ENCODE results near the gene SERPINF2. TPM values are rescaled to one million over a fixed set of nuclear protein-coding genes. Genes with fewer than 3 reads are reported as not detected.
"Not testable (repeated sequence)": the region's sequence is repeated elsewhere in the genome, so short reads cannot be mapped to it uniquely, and the experiment has no call there.

The SERPINF2 gene
- 0.15 to 0.24 TPM (median 0.15 TPM) in 3 replicates for total RNA-seq
- long read RNA-seq, partial matches to known transcripts, result 1 of 1 reads
- long read RNA-seq, other reads (novel, unspliced or antisense), result 0 of 1 reads

DNA sequence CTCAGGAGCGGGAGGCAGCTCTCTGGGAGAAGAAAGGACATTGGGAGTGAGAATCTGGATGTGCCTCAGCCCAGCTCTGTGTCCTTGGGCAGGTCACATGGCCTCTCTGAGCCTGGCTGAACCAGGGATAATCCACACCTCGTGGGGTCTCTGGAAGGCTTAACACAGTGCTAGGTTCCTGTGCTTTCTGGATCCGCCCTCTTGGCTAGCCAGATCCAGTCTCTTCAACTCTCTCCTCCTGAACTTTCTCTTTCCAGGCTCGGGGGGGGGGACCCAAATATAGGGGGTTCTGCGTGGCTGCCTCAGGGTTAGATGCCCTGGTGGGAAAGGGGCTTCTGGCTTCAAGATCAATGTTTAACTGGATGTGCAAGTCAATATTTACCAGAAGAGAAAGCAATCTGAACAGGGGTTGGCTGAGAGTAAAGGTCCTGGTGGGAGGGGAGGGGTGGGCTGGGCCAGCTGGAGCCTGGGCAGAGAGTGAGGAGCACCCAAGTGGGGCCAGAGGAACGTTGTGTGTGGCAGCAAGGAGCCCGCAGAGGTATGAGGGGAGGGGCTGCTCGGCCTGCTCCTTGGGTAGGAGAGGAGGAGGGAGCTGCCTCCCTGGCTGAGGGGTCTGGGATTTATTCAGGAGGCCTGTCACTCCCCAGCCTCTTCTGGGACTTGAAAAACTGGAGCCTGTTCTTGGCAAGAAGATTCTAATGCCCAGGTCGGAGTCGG is at the start of gene SERPINF2:
SERPINF2 (plus strand) TSS at position 501 of the 717 bp plus-strand sequence. CDS start 2,125 bp downstream, outside the sequence.
- no peaks in the 10 kb centered on the region for H3K27me3 Mint-ChIP-seq (ENCODE audit: low read depth)
- H3K27ac Mint-ChIP-seq (ENCODE audit: unreplicated experiment), result peak within 1 kb of the TSS; percentile 32
- no peak within 1 kb of the TSS for H3K4me3 Mint-ChIP-seq (ENCODE audit: unreplicated experiment)
- TF ChIP-seq, protein P1, sequence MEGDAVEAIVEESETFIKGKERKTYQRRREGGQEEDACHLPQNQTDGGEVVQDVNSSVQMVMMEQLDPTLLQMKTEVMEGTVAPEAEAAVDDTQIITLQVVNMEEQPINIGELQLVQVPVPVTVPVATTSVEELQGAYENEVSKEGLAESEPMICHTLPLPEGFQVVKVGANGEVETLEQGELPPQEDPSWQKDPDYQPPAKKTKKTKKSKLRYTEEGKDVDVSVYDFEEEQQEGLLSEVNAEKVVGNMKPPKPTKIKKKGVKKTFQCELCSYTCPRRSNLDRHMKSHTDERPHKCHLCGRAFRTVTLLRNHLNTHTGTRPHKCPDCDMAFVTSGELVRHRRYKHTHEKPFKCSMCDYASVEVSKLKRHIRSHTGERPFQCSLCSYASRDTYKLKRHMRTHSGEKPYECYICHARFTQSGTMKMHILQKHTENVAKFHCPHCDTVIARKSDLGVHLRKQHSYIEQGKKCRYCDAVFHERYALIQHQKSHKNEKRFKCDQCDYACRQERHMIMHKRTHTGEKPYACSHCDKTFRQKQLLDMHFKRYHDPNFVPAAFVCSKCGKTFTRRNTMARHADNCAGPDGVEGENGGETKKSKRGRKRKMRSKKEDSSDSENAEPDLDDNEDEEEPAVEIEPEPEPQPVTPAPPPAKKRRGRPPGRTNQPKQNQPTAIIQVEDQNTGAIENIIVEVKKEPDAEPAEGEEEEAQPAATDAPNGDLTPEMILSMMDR (IDR thresholded peaks at IDR 0.05), result no peak
- no peaks in the 10 kb centered on the region for H3K4me1 Mint-ChIP-seq (ENCODE audit: low read depth)
- DNase-seq (ENCODE audit: low spot score), result no peak
- H3K36me3 Mint-ChIP-seq (ENCODE audit: low read depth), result peaks cover 1% of the 10 kb centered on the region
- H3K9me3 Mint-ChIP-seq (ENCODE audit: low read depth), result no peaks in the 10 kb centered on the region

GRCh38 chr17:1693339-1693738 is 49.3 kb upstream of the SERPINF2 start:
- H3K36me3 Mint-ChIP-seq (ENCODE audit: low read depth), result no peaks in the 10 kb centered on the region
- H3K4me1 Mint-ChIP-seq (ENCODE audit: low read depth), result no peaks in the 10 kb centered on the region
- no peak for DNase-seq (ENCODE audit: low spot score)
- TF ChIP-seq, protein P1 (IDR thresholded peaks at IDR 0.05), result no peak
- no peaks in the 10 kb centered on the region for H3K27me3 Mint-ChIP-seq (ENCODE audit: low read depth)
- no peak overlapping the region for H3K27ac Mint-ChIP-seq (ENCODE audit: unreplicated experiment)
- H3K9me3 Mint-ChIP-seq (ENCODE audit: low read depth), result peaks cover 4% of the 10 kb centered on the region
- no peak overlapping the region for H3K4me3 Mint-ChIP-seq (ENCODE audit: unreplicated experiment)

GRCh38 chr17:1695365-1695764 is 47.3 kb upstream of the SERPINF2 start:
- Mint-ChIP-seq H3K4me1 (ENCODE audit: low read depth) (no peaks in the 10 kb centered on the region), H3K9me3 (ENCODE audit: low read depth) (peaks cover 4% of the 10 kb centered on the region), H3K36me3 (ENCODE audit: low read depth) (no peaks in the 10 kb centered on the region), H3K4me3 (ENCODE audit: unreplicated experiment) (no peak overlapping the region), H3K27ac (ENCODE audit: unreplicated experiment) (no peak overlapping the region), H3K27me3 (ENCODE audit: low read depth) (no peaks in the 10 kb centered on the region)
- no peak for DNase-seq (ENCODE audit: low spot score)
- TF ChIP-seq, protein P1 (IDR thresholded peaks at IDR 0.05), result no peak

DNA sequence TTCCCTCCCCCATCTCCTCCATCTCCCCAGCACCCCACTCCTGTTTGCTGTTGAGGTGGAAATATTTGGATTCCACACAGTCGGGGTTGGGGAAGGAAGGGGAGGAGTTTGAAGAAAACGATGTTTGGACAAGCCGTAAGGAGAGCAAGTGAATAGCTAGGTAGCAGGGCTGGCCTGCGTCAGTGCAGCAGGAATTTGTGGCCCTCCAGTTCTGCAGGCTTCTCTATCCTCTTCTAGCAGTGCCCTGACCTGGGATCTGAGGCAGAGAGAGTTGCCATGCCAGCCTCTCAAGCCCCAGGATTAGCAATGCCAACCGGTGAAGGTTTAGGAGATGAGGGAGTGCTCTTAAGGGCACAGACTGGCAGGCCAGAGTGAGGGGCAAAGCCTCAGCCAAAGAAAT is 45.0 kb upstream of the SERPINF2 start:
- no peaks in the 10 kb centered on the region for H3K27me3 Mint-ChIP-seq (ENCODE audit: low read depth)
- H3K27ac Mint-ChIP-seq (ENCODE audit: unreplicated experiment), result no peak overlapping the region
- peaks cover 2% of the 10 kb centered on the region for H3K9me3 Mint-ChIP-seq (ENCODE audit: low read depth)
- no peak overlapping the region for H3K4me3 Mint-ChIP-seq (ENCODE audit: unreplicated experiment)
- no peaks in the 10 kb centered on the region for H3K36me3 Mint-ChIP-seq (ENCODE audit: low read depth)
- TF ChIP-seq, protein P1 (IDR thresholded peaks at IDR 0.05), result no peak
- no peaks in the 10 kb centered on the region for H3K4me1 Mint-ChIP-seq (ENCODE audit: low read depth)
- no peak for DNase-seq (ENCODE audit: low spot score)

GRCh38 chr17:1699891-1700290 is 42.8 kb upstream of the SERPINF2 start:
- DNase-seq (ENCODE audit: low spot score); H3K36me3 Mint-ChIP-seq (ENCODE audit: low read depth); H3K4me1 Mint-ChIP-seq (ENCODE audit: low read depth); H3K27me3 Mint-ChIP-seq (ENCODE audit: low read depth); H3K27ac Mint-ChIP-seq (ENCODE audit: unreplicated experiment); H3K4me3 Mint-ChIP-seq (ENCODE audit: unreplicated experiment); H3K9me3 Mint-ChIP-seq (ENCODE audit: low read depth): not testable (repeated sequence)

GRCh38 chr17:1703063-1703462 is 39.6 kb upstream of the SERPINF2 start:
- H3K27me3 Mint-ChIP-seq (ENCODE audit: low read depth), result no peaks in the 10 kb centered on the region
- no peak for DNase-seq (ENCODE audit: low spot score)
- H3K36me3 Mint-ChIP-seq (ENCODE audit: low read depth), result peaks cover 3% of the 10 kb centered on the region
- H3K9me3 Mint-ChIP-seq (ENCODE audit: low read depth), result no peaks in the 10 kb centered on the region
- TF ChIP-seq, protein P1 (IDR thresholded peaks at IDR 0.05), result no peak
- no peak overlapping the region for H3K4me3 Mint-ChIP-seq (ENCODE audit: unreplicated experiment)
- no peaks in the 10 kb centered on the region for H3K4me1 Mint-ChIP-seq (ENCODE audit: low read depth)
- H3K27ac Mint-ChIP-seq (ENCODE audit: unreplicated experiment), result no peak overlapping the region
